Uterus (tissue), 4 donors: ENCODE measurements around the gene PCGF5. TPM values are rescaled to one million over a fixed set of nuclear protein-coding genes. Genes with fewer than 3 reads are reported as not detected.
"Not testable (repeated sequence)": the region's sequence is repeated elsewhere in the genome, so short reads cannot be mapped to it uniquely, and the experiment has no call there.

Experiments
- DNase-seq, 2 donors: peaks; one replicate each; pipeline ENCODE4 v3.0.0-alpha.2; 2019 to 2020
- H3K27ac ChIP-seq, 2 donors: fragments of 200-600 bp; sonication (generic); 1 replicate in 1 of 2; 2 replicates in 1 of 2; pipeline ENCODE4 v1.5.1; 2016 to 2018
- H3K27me3 ChIP-seq, 2 donors: fragments of 200-600 bp; sonication (generic); one replicate each; pipeline ENCODE4 v1.5.1; 2018 to 2019; ENCODE audit warnings: control low read depth in 1 of 2
- H3K36me3 ChIP-seq, 2 donors: fragments of 200-600 bp; sonication (generic); one replicate each; pipeline ENCODE4 v1.5.1; 2019; ENCODE audit warnings: control low read depth in 1 of 2
- H3K4me1 ChIP-seq, 2 donors: fragments of 200-600 bp; sonication (generic); one replicate each; pipeline ENCODE4 v1.5.1; 2018 to 2019; ENCODE audit warnings: control low read depth in 1 of 2
- H3K4me3 ChIP-seq, 2 donors: fragments of 200-600 bp; sonication (generic); 1 replicate in 1 of 2; 2 replicates in 1 of 2; pipeline ENCODE4 v1.5.1; 2018 to 2019; ENCODE audit warnings: mild to moderate bottlenecking in 1 of 2
- H3K9me3 ChIP-seq, 2 donors: fragments of 200-600 bp; sonication (generic); one replicate each; pipeline ENCODE4 v1.5.1; 2019; ENCODE audit warnings: control low read depth in 1 of 2
- POLR2A ChIP-seq, 2 donors: fragments of 450-650 bp; IDR thresholded peaks; one replicate each; pipeline ENCODE4 v1.6.1; 2016; ENCODE audit warnings: antibody characterized with exemption in 2 of 2, mild to moderate bottlenecking in 1 of 2, moderate library complexity in 1 of 2
- intact Hi-C: fragments of 100-400 bp; cut with DNase I; formaldehyde crosslinking; loops from one replicate; pipeline ENCODE4 v1.15.1; 2023; ENCODE audit warnings: low total_unique reads
- total RNA-seq, 4 donors: library from RNA; depleted of rRNA in 3 of 4; stranded (reverse); fragments of >200 nt in 3 of 4; gene quantifications; one replicate each; pipeline versions ENCODE4 v1.1.0 to v1.2.4, GENCODE V29; 2014 to 2023
- TF ChIP-seq, protein P1 (sequence below), 4 experiments: fragments of 200-600 bp in 2 of 4; fragments of 450-650 bp in 2 of 4; sonication (generic) in 2 of 4; IDR thresholded peaks; one replicate each; pipeline ENCODE4 v1.5.1; 2016 to 2019; ENCODE audit warnings: antibody characterized with exemption in 4 of 4, mild to moderate bottlenecking in 2 of 4, moderate library complexity in 1 of 4
- donor health status: DM: yes; HTN: yes; CAD: no.

PCGF5 gene
- total RNA-seq, 4 donors from 2014 or later = 10.8 to 60.4 (median 37.2) TPM

GRCh38 chr10:91253300-91253699, 32.8 kb downstream of the PCGF5 start:
- DNase-seq = no peak
- Histone ChIP-seq H3K4me1 (no peaks in the 10 kb centered on the region), H3K4me3 (no peak overlapping the region), H3K27ac (no peak overlapping the region), H3K9me3 (no peaks in the 10 kb centered on the region), H3K27me3 (no peaks in the 10 kb centered on the region), H3K36me3 (no peaks in the 10 kb centered on the region)
- intact Hi-C loops = loop anchor here (5.0 kb wide), 1 partner anchor 336 kb away; no protein-coding TSS in a partner anchor
- TF ChIP-seq POLR2A (IDR thresholded peaks at IDR 0.05) = no peak
- TF ChIP-seq, protein P1, sequence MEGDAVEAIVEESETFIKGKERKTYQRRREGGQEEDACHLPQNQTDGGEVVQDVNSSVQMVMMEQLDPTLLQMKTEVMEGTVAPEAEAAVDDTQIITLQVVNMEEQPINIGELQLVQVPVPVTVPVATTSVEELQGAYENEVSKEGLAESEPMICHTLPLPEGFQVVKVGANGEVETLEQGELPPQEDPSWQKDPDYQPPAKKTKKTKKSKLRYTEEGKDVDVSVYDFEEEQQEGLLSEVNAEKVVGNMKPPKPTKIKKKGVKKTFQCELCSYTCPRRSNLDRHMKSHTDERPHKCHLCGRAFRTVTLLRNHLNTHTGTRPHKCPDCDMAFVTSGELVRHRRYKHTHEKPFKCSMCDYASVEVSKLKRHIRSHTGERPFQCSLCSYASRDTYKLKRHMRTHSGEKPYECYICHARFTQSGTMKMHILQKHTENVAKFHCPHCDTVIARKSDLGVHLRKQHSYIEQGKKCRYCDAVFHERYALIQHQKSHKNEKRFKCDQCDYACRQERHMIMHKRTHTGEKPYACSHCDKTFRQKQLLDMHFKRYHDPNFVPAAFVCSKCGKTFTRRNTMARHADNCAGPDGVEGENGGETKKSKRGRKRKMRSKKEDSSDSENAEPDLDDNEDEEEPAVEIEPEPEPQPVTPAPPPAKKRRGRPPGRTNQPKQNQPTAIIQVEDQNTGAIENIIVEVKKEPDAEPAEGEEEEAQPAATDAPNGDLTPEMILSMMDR (IDR thresholded peaks at IDR 0.05) = no peak

DNA sequence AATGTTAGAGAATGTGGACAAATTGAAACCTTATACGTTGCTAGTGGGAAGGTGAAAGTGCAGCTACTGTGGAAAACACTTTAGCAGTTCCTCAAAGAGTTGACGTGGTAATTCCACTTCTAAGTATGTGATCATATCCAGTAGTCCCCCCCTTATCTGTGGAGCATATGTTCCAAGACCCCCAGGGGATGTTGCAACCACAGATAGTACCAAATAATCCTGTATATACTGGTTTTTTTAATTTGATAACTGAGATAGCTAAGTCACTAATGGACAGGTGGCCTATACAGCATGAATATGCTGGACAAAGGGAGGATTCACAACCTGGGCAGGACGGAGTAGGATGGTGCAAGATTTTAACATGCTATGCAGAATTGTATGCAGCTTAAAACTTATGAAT, 36.8 kb downstream of the PCGF5 start:
- TF ChIP-seq, protein P1 (IDR thresholded peaks at IDR 0.05) = no peak
- TF ChIP-seq POLR2A (IDR thresholded peaks at IDR 0.05) = no peak
- intact Hi-C loops = no loop called here
- Histone ChIP-seq H3K27ac (no peak overlapping the region), H3K4me1 (no peaks in the 10 kb centered on the region), H3K4me3 (no peak overlapping the region), H3K9me3 (no peaks in the 10 kb centered on the region), H3K27me3 (no peaks in the 10 kb centered on the region), H3K36me3 (no peaks in the 10 kb centered on the region)
- no peak for DNase-seq

DNA sequence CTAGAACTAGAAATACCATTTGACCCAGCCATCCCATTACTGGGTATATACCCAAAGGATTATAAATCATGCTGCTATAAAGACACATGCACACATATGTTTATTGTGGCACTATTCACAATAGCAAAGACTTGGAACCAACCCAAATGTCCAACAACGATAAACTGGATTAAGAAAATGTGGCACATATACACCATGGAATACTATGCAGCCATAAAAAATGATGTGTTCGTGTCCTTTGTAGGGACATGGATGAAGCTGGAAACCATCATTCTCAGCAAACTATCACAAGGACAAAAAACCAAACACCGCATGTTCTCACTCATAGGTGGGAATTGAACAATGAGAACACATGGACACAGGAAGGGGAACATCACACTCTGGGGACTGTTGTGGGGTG, 40.0 kb downstream of the PCGF5 start:
- H3K27ac ChIP-seq, H3K36me3 ChIP-seq, H3K9me3 ChIP-seq, DNase-seq, H3K4me3 ChIP-seq, H3K27me3 ChIP-seq, H3K4me1 ChIP-seq, intact Hi-C loops: not testable (repeated sequence)

GRCh38 chr10:91271886-91272285, 51.4 kb downstream of the PCGF5 start:
- intact Hi-C loops = no loop called here
- H3K27ac ChIP-seq = no peak overlapping the region
- no peak overlapping the region for H3K4me3 ChIP-seq
- TF ChIP-seq, protein P1 (IDR thresholded peaks at IDR 0.05) = no peak
- no peak for TF ChIP-seq POLR2A (IDR thresholded peaks at IDR 0.05)
- no peak for DNase-seq
- no peaks in the 10 kb centered on the region for H3K9me3 ChIP-seq
- no peaks in the 10 kb centered on the region for H3K36me3 ChIP-seq
- H3K27me3 ChIP-seq = no peaks in the 10 kb centered on the region
- no peaks in the 10 kb centered on the region for H3K4me1 ChIP-seq

DNA sequence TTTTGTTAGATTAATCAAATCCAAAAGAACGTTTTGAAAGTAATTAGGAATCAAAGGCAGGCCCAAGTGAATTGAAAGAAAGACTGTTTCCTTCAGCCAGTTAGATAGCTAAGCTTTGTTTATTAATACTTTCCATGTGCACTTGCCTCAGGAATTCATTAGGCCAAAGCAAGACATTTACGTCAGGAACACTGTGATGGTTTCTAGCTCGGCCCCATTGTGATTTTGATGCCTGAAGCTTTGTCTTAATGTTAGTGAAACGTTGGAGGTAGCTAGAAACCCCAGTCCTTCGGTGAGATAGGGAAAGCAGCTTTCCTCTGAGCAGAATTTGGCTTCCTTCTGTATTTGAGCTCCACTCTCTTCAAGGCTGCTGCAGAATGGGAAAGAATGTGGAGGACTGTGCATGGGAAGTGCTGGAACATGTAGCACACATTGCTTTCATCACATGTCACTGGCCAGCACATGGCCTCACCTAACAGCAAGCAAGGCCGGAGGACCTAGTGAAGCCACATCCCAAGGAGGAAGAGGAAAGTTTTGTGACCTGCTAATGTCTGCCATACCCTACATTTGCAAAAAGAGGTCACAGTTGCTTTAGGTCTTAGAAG, 64.1 kb downstream of the PCGF5 start:
- no peaks in the 10 kb centered on the region for H3K4me1 ChIP-seq
- no peaks in the 10 kb centered on the region for H3K27me3 ChIP-seq
- no peaks in the 10 kb centered on the region for H3K9me3 ChIP-seq
- no peaks in the 10 kb centered on the region for H3K36me3 ChIP-seq
- H3K4me3 ChIP-seq = no peak overlapping the region
- intact Hi-C loops = no loop called here
- DNase-seq = no peak
- TF ChIP-seq POLR2A (IDR thresholded peaks at IDR 0.05) = no peak
- TF ChIP-seq, protein P1 (IDR thresholded peaks at IDR 0.05) = no peak
- no peak overlapping the region for H3K27ac ChIP-seq

DNA sequence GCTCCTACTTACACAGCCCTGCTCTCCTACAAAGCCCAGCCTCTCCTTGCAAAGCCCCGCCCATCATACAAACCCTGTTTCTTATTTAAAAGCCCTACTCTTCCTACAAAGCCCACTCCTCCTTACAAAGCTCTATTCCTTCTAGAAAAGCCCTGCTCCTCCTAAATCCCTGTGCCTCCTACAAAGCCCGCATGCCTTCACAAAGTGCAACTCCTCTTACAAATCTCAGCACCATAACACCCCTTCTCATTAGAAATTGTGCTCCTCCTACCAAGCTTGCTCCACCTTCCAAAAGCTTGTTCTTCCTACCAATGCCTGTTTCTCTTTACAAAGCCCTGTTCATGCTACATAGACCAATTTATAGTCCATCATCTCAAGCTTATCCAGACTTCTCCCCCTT, 66.1 kb downstream of the PCGF5 start:
- intact Hi-C loops = no loop called here
- Histone ChIP-seq H3K27me3 (no peaks in the 10 kb centered on the region), H3K4me3 (no peak overlapping the region), H3K9me3 (no peaks in the 10 kb centered on the region), H3K36me3 (no peaks in the 10 kb centered on the region), H3K27ac (no peak overlapping the region), H3K4me1 (no peaks in the 10 kb centered on the region)
- no peak for DNase-seq
- TF ChIP-seq POLR2A (IDR thresholded peaks at IDR 0.05) = no peak
- TF ChIP-seq, protein P1 (IDR thresholded peaks at IDR 0.05) = no peak
